HL-60 (cell line): ENCODE data around the gene SDSL.

Experiments used
- DNase-seq, 2 experiments: peaks; one replicate each; pipeline ENCODE4 v3.0.0-alpha.2; 2010 to 2020; ENCODE audit warnings: low read depth in 1 of 2, low spot score in 1 of 2
- H3K27ac ChIP-seq: fragments of 250-450 bp; sonication (Bioruptor Pico); replicated peaks from 2 replicates; pipeline ENCODE4 v1.5.1; 2020; ENCODE audit warnings: mild to moderate bottlenecking, moderate library complexity
- H3K27me3 ChIP-seq: fragments of 250-450 bp; sonication (Bioruptor Pico); 2 replicates; pipeline ENCODE4 v1.5.1; 2021; ENCODE audit warnings: mild to moderate bottlenecking, moderate library complexity; ENCODE audit not compliant: insufficient read depth, poor library complexity, severe bottlenecking
- H3K4me3 ChIP-seq: replicated peaks from 2 replicates; pipeline ENCODE4 v1.5.1; 2011; ENCODE audit warnings: mild to moderate bottlenecking, control low read depth, low read length; ENCODE audit not compliant: insufficient read depth
- GABPA ChIP-seq: IDR thresholded peaks from 2 replicates; pipeline ENCODE4 v1.6.1; 2012; ENCODE audit warnings: low read depth
- POLR2AphosphoS5 ChIP-seq: IDR thresholded peaks from 2 replicates; pipeline ENCODE4 v1.6.1; 2012; ENCODE audit warnings: low read depth
- SPI1 ChIP-seq: IDR thresholded peaks from 2 replicates; pipeline ENCODE4 v1.6.1; 2012; ENCODE audit warnings: low read depth, mild to moderate bottlenecking, borderline replicate concordance
- TF ChIP-seq, protein P1 (sequence below): IDR thresholded peaks from 2 replicates; pipeline ENCODE4 v1.6.1; 2012; ENCODE audit warnings: low read depth; ENCODE audit not compliant: insufficient replicate concordance
- TF ChIP-seq, protein P2 (sequence below): IDR thresholded peaks from one replicate; pipeline ENCODE4 v1.5.1; 2011; ENCODE audit warnings: low read length, control low read depth, inconsistent platforms; ENCODE audit not compliant: insufficient read depth

SDSL gene

DNA sequence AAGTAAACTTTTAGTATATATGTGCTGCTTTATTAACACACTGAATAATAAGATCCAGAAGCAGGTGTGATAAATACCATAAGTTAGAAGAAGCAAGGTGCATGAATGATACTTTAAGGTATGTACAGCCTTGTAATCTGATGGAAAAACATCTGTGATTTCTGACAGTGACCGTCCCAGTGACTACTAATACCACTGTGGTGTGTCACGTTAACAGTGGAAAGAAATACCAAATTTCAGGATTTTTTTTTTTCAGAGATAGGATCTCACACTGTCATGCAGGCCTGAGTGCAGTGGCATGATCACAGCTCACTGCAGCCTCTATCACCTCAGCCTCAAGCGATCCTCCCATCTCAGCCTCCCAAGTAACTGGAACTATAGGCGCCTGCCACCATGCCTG is 40.0 kb upstream of the SDSL start:
- DNase-seq = no peak
- Histone ChIP-seq H3K27ac (no peak overlapping the region), H3K4me3 (no peak overlapping the region), H3K27me3 (no peaks in the 10 kb centered on the region)
- TF ChIP-seq, protein P1, sequence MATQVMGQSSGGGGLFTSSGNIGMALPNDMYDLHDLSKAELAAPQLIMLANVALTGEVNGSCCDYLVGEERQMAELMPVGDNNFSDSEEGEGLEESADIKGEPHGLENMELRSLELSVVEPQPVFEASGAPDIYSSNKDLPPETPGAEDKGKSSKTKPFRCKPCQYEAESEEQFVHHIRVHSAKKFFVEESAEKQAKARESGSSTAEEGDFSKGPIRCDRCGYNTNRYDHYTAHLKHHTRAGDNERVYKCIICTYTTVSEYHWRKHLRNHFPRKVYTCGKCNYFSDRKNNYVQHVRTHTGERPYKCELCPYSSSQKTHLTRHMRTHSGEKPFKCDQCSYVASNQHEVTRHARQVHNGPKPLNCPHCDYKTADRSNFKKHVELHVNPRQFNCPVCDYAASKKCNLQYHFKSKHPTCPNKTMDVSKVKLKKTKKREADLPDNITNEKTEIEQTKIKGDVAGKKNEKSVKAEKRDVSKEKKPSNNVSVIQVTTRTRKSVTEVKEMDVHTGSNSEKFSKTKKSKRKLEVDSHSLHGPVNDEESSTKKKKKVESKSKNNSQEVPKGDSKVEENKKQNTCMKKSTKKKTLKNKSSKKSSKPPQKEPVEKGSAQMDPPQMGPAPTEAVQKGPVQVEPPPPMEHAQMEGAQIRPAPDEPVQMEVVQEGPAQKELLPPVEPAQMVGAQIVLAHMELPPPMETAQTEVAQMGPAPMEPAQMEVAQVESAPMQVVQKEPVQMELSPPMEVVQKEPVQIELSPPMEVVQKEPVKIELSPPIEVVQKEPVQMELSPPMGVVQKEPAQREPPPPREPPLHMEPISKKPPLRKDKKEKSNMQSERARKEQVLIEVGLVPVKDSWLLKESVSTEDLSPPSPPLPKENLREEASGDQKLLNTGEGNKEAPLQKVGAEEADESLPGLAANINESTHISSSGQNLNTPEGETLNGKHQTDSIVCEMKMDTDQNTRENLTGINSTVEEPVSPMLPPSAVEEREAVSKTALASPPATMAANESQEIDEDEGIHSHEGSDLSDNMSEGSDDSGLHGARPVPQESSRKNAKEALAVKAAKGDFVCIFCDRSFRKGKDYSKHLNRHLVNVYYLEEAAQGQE = no peak
- TF ChIP-seq POLR2AphosphoS5 (no peak), GABPA (no peak), SPI1 (no peak)
- TF ChIP-seq, protein P2, sequence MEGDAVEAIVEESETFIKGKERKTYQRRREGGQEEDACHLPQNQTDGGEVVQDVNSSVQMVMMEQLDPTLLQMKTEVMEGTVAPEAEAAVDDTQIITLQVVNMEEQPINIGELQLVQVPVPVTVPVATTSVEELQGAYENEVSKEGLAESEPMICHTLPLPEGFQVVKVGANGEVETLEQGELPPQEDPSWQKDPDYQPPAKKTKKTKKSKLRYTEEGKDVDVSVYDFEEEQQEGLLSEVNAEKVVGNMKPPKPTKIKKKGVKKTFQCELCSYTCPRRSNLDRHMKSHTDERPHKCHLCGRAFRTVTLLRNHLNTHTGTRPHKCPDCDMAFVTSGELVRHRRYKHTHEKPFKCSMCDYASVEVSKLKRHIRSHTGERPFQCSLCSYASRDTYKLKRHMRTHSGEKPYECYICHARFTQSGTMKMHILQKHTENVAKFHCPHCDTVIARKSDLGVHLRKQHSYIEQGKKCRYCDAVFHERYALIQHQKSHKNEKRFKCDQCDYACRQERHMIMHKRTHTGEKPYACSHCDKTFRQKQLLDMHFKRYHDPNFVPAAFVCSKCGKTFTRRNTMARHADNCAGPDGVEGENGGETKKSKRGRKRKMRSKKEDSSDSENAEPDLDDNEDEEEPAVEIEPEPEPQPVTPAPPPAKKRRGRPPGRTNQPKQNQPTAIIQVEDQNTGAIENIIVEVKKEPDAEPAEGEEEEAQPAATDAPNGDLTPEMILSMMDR = no peak

DNA sequence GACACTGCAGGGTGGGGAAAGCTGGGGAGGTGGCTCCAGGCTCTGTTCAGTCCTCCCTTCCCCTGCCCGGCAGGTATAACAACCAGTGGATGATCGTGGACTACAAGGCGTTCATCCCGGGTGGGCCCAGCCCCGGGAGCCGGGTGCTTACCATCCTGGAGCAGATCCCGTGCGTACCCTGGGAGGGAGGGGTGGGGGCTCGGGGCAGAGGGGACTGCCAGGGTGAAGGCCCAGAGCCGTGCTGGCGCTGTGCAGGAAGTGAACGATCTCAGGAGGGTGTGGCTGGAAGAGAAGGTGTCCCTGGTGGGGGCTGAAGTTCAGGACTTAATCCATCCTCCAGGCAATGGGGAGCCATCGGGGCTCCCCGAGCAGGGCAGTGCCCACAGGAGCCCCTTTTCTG is 37.4 kb upstream of the SDSL start:
- H3K27me3 ChIP-seq = no peaks in the 10 kb centered on the region
- no peak overlapping the region for H3K27ac ChIP-seq
- DNase-seq = no peak
- TF ChIP-seq, protein P2 = no peak
- TF ChIP-seq POLR2AphosphoS5 = no peak
- TF ChIP-seq, protein P1 = no peak
- no peak for TF ChIP-seq GABPA
- TF ChIP-seq SPI1 = no peak
- no peak overlapping the region for H3K4me3 ChIP-seq

DNA sequence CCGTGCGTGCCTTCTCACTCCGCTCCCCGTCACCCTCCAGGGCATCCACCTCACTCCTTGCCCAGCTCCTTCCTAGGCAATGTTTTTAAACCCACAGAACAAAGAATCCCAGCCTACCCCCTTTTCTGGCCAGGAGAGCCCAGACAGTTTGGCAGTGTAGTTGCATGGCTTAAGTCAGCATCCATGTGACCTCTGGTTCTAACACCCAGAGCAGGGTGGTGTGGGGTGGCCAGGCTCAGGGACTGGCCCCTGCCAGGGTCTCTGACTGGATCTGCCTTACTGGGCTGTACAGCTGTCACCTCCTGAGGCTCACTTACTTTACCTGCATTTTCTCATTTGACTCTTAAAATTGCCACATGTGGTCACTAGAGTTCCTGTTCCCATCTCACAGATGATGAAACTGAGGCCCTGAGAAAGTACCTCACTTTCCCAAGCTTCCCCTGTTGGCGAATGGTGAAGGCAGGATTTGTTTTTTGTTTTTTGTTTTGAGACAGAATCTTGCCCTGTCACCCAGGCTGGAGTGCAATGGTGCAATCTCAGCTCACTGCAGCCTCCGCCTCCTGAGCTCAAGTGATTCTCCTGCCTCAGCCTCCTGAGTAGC is 36.8 kb upstream of the SDSL start:
- no peak for TF ChIP-seq GABPA
- no peak for TF ChIP-seq SPI1
- TF ChIP-seq POLR2AphosphoS5 = no peak
- TF ChIP-seq, protein P2 = no peak
- TF ChIP-seq, protein P1 = no peak
- H3K27ac ChIP-seq = no peak overlapping the region
- H3K27me3 ChIP-seq = no peaks in the 10 kb centered on the region
- H3K4me3 ChIP-seq = no peak overlapping the region
- no peak for DNase-seq
